Thyroid gland (tissue), 4 donors: ENCODE results near the gene KNOP1. TPM values are rescaled to one million over a fixed set of nuclear protein-coding genes. Genes with fewer than 3 reads are reported as not detected.

Experiments used
- DNase-seq, 2 donors: peaks; one replicate each; pipeline ENCODE4 v3.0.0-alpha.2; 2019
- H3K27ac ChIP-seq, 3 donors: fragments of 200-600 bp; sonication (generic); 1 replicate in 2 of 3; 2 replicates in 1 of 3; pipeline ENCODE4 v1.5.1; 2016 to 2019; ENCODE audit warnings: mild to moderate bottlenecking in 1 of 3, moderate library complexity in 1 of 3
- H3K27me3 ChIP-seq: fragments of 200-600 bp; sonication (generic); one replicate; pipeline ENCODE4 v1.5.1; 2019
- H3K36me3 ChIP-seq, 2 donors: fragments of 200-600 bp; sonication (generic); one replicate each; pipeline ENCODE4 v1.5.1; 2016 to 2019
- H3K4me1 ChIP-seq, 2 donors: fragments of 200-600 bp; sonication (generic); one replicate each; pipeline ENCODE4 v1.5.1; 2017 to 2019
- H3K4me3 ChIP-seq, 3 donors: fragments of 200-600 bp; sonication (generic); replicated peaks in 1 of 3; 1 replicate in 2 of 3; 2 replicates in 1 of 3; pipeline ENCODE4 v1.5.1; 2016; ENCODE audit warnings: mild to moderate bottlenecking in 1 of 3
- H3K9me3 ChIP-seq: fragments of 200-600 bp; sonication (generic); one replicate; pipeline ENCODE4 v1.5.1; 2017
- POLR2A ChIP-seq, 2 donors: fragments of 450-650 bp; IDR thresholded peaks; one replicate each; pipeline ENCODE4 v1.6.1; 2017; ENCODE audit warnings: antibody characterized with exemption in 2 of 2, mild to moderate bottlenecking in 2 of 2, moderate library complexity in 1 of 2
- WGBS, 2 donors: methylation state at CpG; one replicate each; pipeline ENCODE4 v1.1.5; 2017; 5-methylcytosine and 5-hydroxymethylcytosine counted together
- intact Hi-C: fragments of 100-400 bp; cut with DNase I; formaldehyde crosslinking; loops from one replicate; pipeline ENCODE4 v1.15.1; 2023
- total RNA-seq, 4 donors: library from RNA; depleted of rRNA; stranded (reverse); fragments of >200 nt; gene quantifications; one replicate each; pipeline ENCODE4 v1.2.3, GENCODE V29; 2016
- TF ChIP-seq, protein P1 (sequence below), 6 experiments: fragments of 200-600 bp in 3 of 6; fragments of 450-650 bp in 3 of 6; sonication (generic) in 3 of 6; IDR thresholded peaks; one replicate each; pipeline ENCODE4 v1.5.1; 2016 to 2019; ENCODE audit warnings: antibody characterized with exemption in 6 of 6, mild to moderate bottlenecking in 2 of 6, inconsistent platforms in 1 of 6, moderate library complexity in 1 of 6

The KNOP1 gene
- total RNA-seq, 4 donors from 2014 or later, result 8.9 to 11.5 (median 10.5) TPM

DNA sequence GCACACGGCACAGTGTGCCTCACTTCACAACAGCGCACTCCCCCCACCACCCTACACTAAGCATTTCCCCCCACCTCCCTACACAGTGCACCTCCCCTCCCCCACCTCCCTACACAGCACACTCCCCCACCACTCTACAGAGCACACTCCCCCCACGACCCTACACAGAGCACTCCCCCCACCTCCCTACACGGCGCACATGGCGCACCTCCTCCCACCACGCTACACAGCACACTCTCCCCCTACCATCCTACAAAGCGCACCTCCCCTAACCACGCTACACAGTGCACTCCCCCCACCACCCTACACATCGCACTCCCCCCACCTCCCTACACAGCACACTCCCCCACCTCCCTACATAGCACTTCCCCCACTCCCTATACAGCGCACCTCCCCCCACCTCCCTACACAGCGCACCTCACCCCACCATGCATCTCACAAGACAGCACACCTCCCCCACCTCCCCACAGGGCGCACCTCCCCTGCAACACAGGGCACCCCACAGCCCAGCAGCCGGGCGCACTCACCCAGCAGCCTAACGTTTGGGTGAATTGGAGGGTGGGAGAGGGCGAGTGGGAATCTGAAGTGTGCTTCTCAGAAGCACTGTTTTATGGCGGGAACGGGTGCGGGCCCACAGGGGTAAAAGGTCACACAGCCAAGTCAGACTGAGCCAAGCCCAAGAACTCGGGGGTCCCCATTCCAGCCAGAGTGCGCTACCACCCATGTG is 10.3 kb downstream of the KNOP1 start:
- H3K36me3 ChIP-seq, result peaks cover 9 to 10% of the 10 kb centered on the region in 2 donors
- no peak for DNase-seq

DNA sequence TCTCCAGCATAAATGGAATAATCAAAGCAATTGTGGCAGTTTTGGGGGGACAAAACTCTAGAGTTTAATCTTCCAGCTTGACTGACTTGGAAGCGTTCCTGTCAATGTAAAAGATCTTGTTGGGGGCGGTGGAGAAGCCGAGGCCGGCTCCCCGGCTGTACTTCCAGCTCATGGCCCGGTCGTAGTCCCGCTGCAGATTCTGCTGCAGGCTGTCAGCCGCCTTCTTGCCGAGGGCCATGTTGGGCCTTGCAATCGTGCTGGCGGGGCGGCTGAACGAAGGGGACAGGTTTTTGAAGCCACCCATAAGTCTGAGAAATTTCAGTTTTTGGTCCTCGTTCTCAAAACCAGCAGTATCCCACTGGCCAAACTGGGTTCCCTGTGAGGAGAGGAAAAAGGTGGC is 11.2 kb downstream of the KNOP1 start:
- no peak for TF ChIP-seq POLR2A (IDR thresholded peaks at IDR 0.05)
- TF ChIP-seq, protein P1, sequence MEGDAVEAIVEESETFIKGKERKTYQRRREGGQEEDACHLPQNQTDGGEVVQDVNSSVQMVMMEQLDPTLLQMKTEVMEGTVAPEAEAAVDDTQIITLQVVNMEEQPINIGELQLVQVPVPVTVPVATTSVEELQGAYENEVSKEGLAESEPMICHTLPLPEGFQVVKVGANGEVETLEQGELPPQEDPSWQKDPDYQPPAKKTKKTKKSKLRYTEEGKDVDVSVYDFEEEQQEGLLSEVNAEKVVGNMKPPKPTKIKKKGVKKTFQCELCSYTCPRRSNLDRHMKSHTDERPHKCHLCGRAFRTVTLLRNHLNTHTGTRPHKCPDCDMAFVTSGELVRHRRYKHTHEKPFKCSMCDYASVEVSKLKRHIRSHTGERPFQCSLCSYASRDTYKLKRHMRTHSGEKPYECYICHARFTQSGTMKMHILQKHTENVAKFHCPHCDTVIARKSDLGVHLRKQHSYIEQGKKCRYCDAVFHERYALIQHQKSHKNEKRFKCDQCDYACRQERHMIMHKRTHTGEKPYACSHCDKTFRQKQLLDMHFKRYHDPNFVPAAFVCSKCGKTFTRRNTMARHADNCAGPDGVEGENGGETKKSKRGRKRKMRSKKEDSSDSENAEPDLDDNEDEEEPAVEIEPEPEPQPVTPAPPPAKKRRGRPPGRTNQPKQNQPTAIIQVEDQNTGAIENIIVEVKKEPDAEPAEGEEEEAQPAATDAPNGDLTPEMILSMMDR (IDR thresholded peaks at IDR 0.05), result no peak
- H3K4me1 ChIP-seq, result peaks cover 2 to 10% of the 10 kb centered on the region in 2 donors
- WGBS, 2 donors, result 94 to 95% methylated on average over 12 to 15 of the region's 15 CpGs
- intact Hi-C loops, result no loop called here
- no peak overlapping the region for H3K27ac ChIP-seq
- no peaks in the 10 kb centered on the region for H3K27me3 ChIP-seq
- no peak overlapping the region for H3K4me3 ChIP-seq
- H3K9me3 ChIP-seq, result no peaks in the 10 kb centered on the region
- no peak for DNase-seq
- peaks cover 9 to 10% of the 10 kb centered on the region in 2 donors for H3K36me3 ChIP-seq

More for the DNA sequence above, 10.3 kb downstream of the KNOP1 start:
- Histone ChIP-seq H3K4me1 (peaks cover 0 to 9% of the 10 kb centered on the region in 2 donors), H3K27ac (no peak overlapping the region), H3K4me3 (no peak overlapping the region), H3K27me3 (no peaks in the 10 kb centered on the region), H3K9me3 (no peaks in the 10 kb centered on the region)
- TF ChIP-seq, protein P1 (IDR thresholded peaks at IDR 0.05), result no peak
- no peak for TF ChIP-seq POLR2A (IDR thresholded peaks at IDR 0.05)
- intact Hi-C loops, result no loop called here
- 88 to 94% methylated on average over 22 of the region's 22 CpGs for WGBS, 2 donors

DNA sequence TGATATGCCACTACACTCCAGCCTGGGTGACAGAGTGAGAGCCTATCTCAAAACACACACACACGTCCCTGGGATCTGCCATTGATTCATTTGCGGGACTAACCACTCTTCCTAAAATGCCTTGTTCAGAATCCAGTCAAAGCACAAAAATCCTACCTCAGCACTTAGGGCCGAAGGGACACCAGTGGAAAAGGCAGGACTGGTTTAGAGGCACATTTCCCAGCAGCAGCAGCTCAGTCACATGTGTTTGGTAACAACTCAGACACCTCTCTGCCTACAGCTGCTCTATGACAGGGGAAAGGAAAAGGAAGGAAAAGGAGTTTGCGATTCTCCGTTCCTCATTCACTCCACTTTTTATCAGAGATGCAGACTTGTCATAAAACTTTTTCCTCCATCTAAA is 12.2 kb downstream of the KNOP1 start:
- intact Hi-C loops, result no loop called here
- Histone ChIP-seq H3K4me3 (no peak overlapping the region), H3K27me3 (no peaks in the 10 kb centered on the region), H3K4me1 (peaks cover 12 to 20% of the 10 kb centered on the region in 2 donors), H3K36me3 (peaks cover 9 to 10% of the 10 kb centered on the region in 2 donors), H3K9me3 (no peaks in the 10 kb centered on the region), H3K27ac (no peak overlapping the region)
- no peak for TF ChIP-seq POLR2A (IDR thresholded peaks at IDR 0.05)
- TF ChIP-seq, protein P1 (IDR thresholded peaks at IDR 0.05), result no peak
- DNase-seq, result no peak
- 88 to 89% methylated on average over 5 of the region's 5 CpGs for WGBS, 2 donors

DNA sequence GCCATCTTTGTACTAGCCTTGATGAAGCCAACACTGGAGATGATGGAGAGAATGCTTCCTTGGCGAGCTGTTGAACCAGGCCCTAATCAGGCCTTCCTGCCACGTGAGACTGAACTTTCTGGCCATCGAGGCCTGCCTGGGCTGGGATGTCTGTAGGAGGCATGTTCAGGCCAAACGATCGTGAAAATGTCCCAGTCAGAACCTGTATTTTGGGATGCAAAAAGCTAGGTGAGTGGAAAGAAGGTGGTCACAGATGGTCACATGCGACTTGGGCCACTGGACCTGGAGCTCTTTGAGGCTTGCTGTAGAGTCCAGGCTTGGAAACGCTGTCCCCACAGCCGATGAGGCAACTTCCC is 12.9 kb downstream of the KNOP1 start:
- Histone ChIP-seq H3K4me1 (peaks cover 19 to 27% of the 10 kb centered on the region in 2 donors), H3K9me3 (no peaks in the 10 kb centered on the region), H3K4me3 (no peak overlapping the region), H3K27ac (peak overlapping the region in 2 of 3 donors; percentile 45 to 56), H3K36me3 (peaks cover 9 to 10% of the 10 kb centered on the region in 2 donors), H3K27me3 (no peaks in the 10 kb centered on the region)
- intact Hi-C loops, result no loop called here
- no peak for DNase-seq
- TF ChIP-seq, protein P1 (IDR thresholded peaks at IDR 0.05), result no peak
- TF ChIP-seq POLR2A (IDR thresholded peaks at IDR 0.05), result no peak
- 93 to 96% methylated on average over 8 of the region's 8 CpGs for WGBS, 2 donors

DNA sequence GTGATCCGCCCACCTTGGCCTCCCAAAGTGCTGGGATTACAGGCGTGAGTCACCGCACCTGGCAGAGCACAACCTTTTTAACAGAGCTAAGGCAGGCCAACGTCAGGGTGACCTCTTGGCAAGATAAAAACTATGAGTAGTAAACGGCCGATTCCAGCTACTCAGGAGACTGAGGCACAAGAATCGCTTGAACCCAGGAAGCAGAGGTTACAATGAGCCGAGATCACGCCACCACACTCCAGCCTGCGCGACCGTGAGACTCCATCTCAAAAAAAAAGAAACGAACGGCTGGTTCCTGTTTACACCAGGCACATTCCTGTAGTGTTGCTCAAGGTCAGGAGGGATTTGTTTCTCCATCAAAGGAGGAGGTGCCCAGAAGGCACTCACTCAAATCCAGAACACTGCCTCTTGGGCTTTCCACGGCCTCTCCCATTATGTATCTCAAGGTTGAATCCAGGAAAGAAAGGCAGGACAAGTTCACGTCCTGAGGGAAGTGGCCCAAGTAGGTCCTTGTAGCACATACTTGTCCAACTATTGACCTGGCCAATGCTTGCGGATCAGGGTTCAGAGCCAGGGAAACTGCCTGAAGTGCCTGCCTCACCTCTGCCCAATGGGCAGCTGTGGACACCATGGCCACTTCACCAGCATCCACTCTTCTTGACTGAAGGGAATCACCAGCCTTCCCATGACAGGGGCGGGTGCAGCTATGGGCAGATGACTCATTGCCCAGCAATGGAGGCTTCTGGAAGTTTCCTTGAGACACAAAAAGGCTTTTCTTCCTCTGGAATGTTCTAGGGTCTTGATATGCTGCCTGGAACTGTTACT is 13.5 kb downstream of the KNOP1 start:
- Histone ChIP-seq H3K9me3 (no peaks in the 10 kb centered on the region), H3K36me3 (peaks cover 9 to 10% of the 10 kb centered on the region in 2 donors), H3K27ac (peak overlapping the region in 2 of 3 donors; percentile 56 to 64), H3K4me1 (peaks cover 25 to 33% of the 10 kb centered on the region in 2 donors), H3K27me3 (no peaks in the 10 kb centered on the region), H3K4me3 (no peak overlapping the region)
- TF ChIP-seq, protein P1 (IDR thresholded peaks at IDR 0.05), result no peak
- TF ChIP-seq POLR2A (IDR thresholded peaks at IDR 0.05), result no peak
- intact Hi-C loops, result no loop called here
- WGBS, 2 donors, result 75 to 82% methylated on average over 17 to 18 of the region's 18 CpGs
- DNase-seq, result no peak
